Keratinocyte (primary cell): ENCODE data around the gene MAG. TPM values are rescaled to one million over a fixed set of nuclear protein-coding genes. Genes with fewer than 3 reads are reported as not detected.

Source experiments
- DNase-seq: peaks from one replicate; pipeline ENCODE4 v3.0.0-alpha.2; 2011; ENCODE audit warnings: low read depth, missing footprints, low spot score
- FAIRE-seq: peaks from 2 replicates; lab custom pipeline; 2011; peaks lifted over from hg19 to GRCh38; lab: Jason Lieb, UNC
- H2AFZ ChIP-seq: 2 replicates; pipeline ENCODE4 v1.6.0; 2012; ENCODE audit warnings: low read length, control low read depth, inconsistent platforms; ENCODE audit not compliant: control insufficient read depth
- H3K27ac ChIP-seq: 2 replicates; pipeline ENCODE4 v1.5.1; 2011; ENCODE audit warnings: low read length; ENCODE audit not compliant: control insufficient read depth, insufficient read depth
- H3K27me3 ChIP-seq: 3 replicates; pipeline ENCODE4 v1.6.0; 2011; ENCODE audit warnings: low read length; ENCODE audit not compliant: control insufficient read depth, insufficient read depth; ENCODE audit errors: extremely low read depth
- H3K36me3 ChIP-seq, 2 experiments: 2 replicates in 1 of 2; 3 replicates in 1 of 2; pipeline ENCODE4 v1.5.1; 2011; ENCODE audit warnings: low read length in 2 of 2, mild to moderate bottlenecking in 1 of 2; ENCODE audit not compliant: control insufficient read depth in 2 of 2, insufficient read depth in 2 of 2; ENCODE audit errors: extremely low read depth in 1 of 2
- H3K4me1 ChIP-seq: 3 replicates; pipeline ENCODE4 v1.5.1; 2011; ENCODE audit warnings: low read length; ENCODE audit not compliant: control insufficient read depth, insufficient read depth; ENCODE audit errors: extremely low read depth
- H3K4me2 ChIP-seq: 3 replicates; pipeline ENCODE4 v1.6.0; 2011; ENCODE audit warnings: low read depth, low read length; ENCODE audit not compliant: control insufficient read depth, insufficient read depth; ENCODE audit errors: extremely low read depth
- H3K4me3 ChIP-seq, 3 experiments: fragments of 200-600 bp in 1 of 3; sonication (generic) in 1 of 3; 2 replicates in 2 of 3; 3 replicates in 1 of 3; pipeline ENCODE4 v1.5.1; 2011 to 2016; ENCODE audit warnings: low read length in 3 of 3, mild to moderate bottlenecking in 3 of 3, control low read depth in 2 of 3, inconsistent platforms in 1 of 3, low read depth in 1 of 3, mixed read lengths in 1 of 3, mixed run types in 1 of 3, moderate library complexity in 1 of 3; ENCODE audit not compliant: control insufficient read depth in 2 of 3, insufficient read depth in 2 of 3; ENCODE audit errors: extremely low read depth in 1 of 3
- H3K79me2 ChIP-seq: 2 replicates; pipeline ENCODE4 v1.6.0; 2012; ENCODE audit warnings: low read length; ENCODE audit not compliant: control insufficient read depth, insufficient read depth
- H3K9ac ChIP-seq: 3 replicates; pipeline ENCODE4 v1.6.0; 2011; ENCODE audit warnings: low read length; ENCODE audit not compliant: control insufficient read depth, insufficient read depth; ENCODE audit errors: extremely low read depth
- H3K9me1 ChIP-seq: 3 replicates; pipeline ENCODE4 v1.6.0; 2011; ENCODE audit warnings: low read length; ENCODE audit not compliant: control insufficient read depth, insufficient read depth; ENCODE audit errors: extremely low read depth
- H3K9me3 ChIP-seq: 2 replicates; pipeline ENCODE4 v1.5.1; 2012; ENCODE audit warnings: low read depth, low read length; ENCODE audit not compliant: control insufficient read depth
- H4K20me1 ChIP-seq: 3 replicates; pipeline ENCODE4 v1.6.0; 2011; ENCODE audit warnings: low read length; ENCODE audit not compliant: control insufficient read depth, insufficient read depth; ENCODE audit errors: extremely low read depth
- CTCF ChIP-seq, 3 experiments: IDR thresholded peaks in 1 of 3; conservative IDR thresholded peaks in 1 of 3; optimal IDR thresholded peaks in 1 of 3; 2 replicates in 2 of 3; 3 replicates in 1 of 3; pipeline versions ENCODE3 to v1.5.1; 2011; ENCODE audit warnings: low read length in 3 of 3, mild to moderate bottlenecking in 3 of 3, moderate library complexity in 2 of 3, control low read depth in 1 of 3, inconsistent platforms in 1 of 3; ENCODE audit not compliant: insufficient read depth in 2 of 3; ENCODE audit errors: extremely low read depth in 1 of 3
- EZH2 ChIP-seq: IDR thresholded peaks from one replicate; pipeline ENCODE4 v1.6.1; 2012; ENCODE audit warnings: inconsistent platforms, mild to moderate bottlenecking, low read length, moderate library complexity
- dilution Hi-C: fragments of 300-500 bp; cut with MboI; formaldehyde crosslinking; loops from one replicate; pipeline ENCODE4 v1.7.0; 2020; ENCODE audit warnings: low sequenced_read_pairs; ENCODE audit not compliant: extremely low pct_ligation_motif_present
- polyA plus RNA-seq, 5 experiments: library from polyadenylated mRNA; depleted of rRNA in 3 of 5; stranded (reverse) in 3 of 5; stranded (forward) in 1 of 5; unstranded in 1 of 5; fragments of >200 nt; gene quantifications; 1 replicate in 1 of 5; 2 replicates in 3 of 5; 3 replicates in 1 of 5; pipeline versions ENCODE4 v1.2.1 to v1.2.3, GENCODE V29; 2011 to 2012; ENCODE audit warnings: missing spikeins in 2 of 5, low read depth in 1 of 5, low replicate concordance in 1 of 5

Gene MAG
- polyA plus RNA-seq, 1 donor (not counting 4 experiments of a cell fraction or from before 2014, with no cell fraction given) = not detected

DNA sequence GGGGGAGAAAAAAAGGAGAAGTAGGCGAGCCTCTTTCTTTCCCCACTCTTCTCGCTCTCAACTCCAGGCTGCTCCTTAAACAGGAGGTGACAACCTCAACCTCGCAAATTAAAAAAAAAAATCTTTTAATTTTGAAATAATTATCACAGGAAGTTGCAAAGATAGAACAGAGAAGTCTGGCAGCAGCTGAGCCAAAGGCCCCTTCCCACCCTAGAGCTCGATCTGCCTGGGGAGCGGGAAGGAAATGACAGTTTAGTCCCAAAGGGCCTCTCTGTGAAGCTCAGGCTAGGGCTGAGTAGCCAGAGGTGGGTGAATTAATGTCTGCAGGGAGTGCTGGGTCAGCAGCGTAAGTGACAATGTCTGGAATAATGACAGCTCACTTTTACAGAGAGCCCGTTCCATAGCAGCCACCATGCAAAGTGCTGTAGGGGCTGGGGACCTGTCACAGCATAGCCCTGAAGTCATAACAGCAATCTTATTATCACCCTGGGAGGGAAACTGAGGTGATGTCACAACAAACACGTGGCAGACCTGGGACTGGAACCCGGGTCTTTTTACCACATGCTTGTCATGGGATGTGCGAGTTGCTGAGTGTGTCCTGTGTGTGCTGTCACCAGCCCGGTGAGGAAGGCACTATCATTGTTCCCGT is 28.2 kb downstream of the MAG start:
- FAIRE-seq (no peak), DNase-seq (no peak)
- Histone ChIP-seq H2AFZ (no peak overlapping the region), H3K36me3 (no peaks in the 10 kb centered on the region), H3K4me3 (no peak overlapping the region), H3K79me2 (no peaks in the 10 kb centered on the region), H3K9me1 (no peaks in the 10 kb centered on the region), H3K4me1 (peaks cover 14% of the 10 kb centered on the region), H4K20me1 (no peaks in the 10 kb centered on the region), H3K9me3 (no peaks in the 10 kb centered on the region), H3K27ac (no peak overlapping the region), H3K27me3 (no peaks in the 10 kb centered on the region), H3K4me2 (no peak overlapping the region), H3K9ac (no peak overlapping the region)
- no peak for TF ChIP-seq EZH2
- no peak for TF ChIP-seq CTCF (optimal IDR thresholded peaks at IDR 0.05 in 1 of 3, IDR thresholded peaks at IDR 0.05 in 1 of 3, conservative IDR thresholded peaks at IDR 0.05 in 1 of 3; ENCODE audit: extremely low read depth in 1 of 3, insufficient read depth in 2 of 3, low read length in 3 of 3)
- dilution Hi-C loops = no loop called here

DNA sequence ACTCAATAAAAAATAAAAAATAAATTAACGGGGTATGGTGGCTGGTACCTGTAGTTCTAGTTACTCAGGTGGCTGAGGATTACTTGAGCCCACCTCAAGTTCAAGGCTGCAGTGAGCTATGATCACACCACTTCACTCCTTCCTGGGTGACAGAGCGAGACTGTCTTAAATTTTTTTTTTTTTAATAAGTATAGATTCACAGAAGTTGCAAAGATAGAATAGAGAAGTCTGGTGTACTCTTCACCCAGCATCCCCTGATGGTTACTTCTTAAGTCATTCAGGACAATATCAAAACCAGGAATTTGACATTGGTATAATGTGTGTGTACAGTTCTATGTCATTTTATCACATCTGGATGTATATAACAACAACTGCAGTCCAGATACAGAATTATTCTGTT is 29.3 kb downstream of the MAG start:
- Histone ChIP-seq H3K4me1 (peaks cover 14% of the 10 kb centered on the region), H3K27ac (no peak overlapping the region), H3K79me2 (no peaks in the 10 kb centered on the region), H3K9me1 (no peaks in the 10 kb centered on the region), H3K9ac (no peak overlapping the region), H2AFZ (no peak overlapping the region), H4K20me1 (no peaks in the 10 kb centered on the region), H3K4me2 (no peak overlapping the region), H3K9me3 (no peaks in the 10 kb centered on the region), H3K36me3 (no peaks in the 10 kb centered on the region), H3K27me3 (no peaks in the 10 kb centered on the region), H3K4me3 (no peak overlapping the region)
- DNase-seq (no peak), FAIRE-seq (no peak)
- TF ChIP-seq EZH2 = no peak
- no peak for TF ChIP-seq CTCF (optimal IDR thresholded peaks at IDR 0.05 in 1 of 3, IDR thresholded peaks at IDR 0.05 in 1 of 3, conservative IDR thresholded peaks at IDR 0.05 in 1 of 3; ENCODE audit: extremely low read depth in 1 of 3, insufficient read depth in 2 of 3, low read length in 3 of 3)
- dilution Hi-C loops = no loop called here
